Dedifferentiated amniotic fluid mesenchymal stem cell (primary cell): ENCODE data around the gene NDFIP1.

ENCODE experiments used
- DNase-seq: peaks from one replicate; pipeline ENCODE4 v3.0.0-alpha.2; 2016; ENCODE audit errors: extremely low spot score

NDFIP1 gene

DNA sequence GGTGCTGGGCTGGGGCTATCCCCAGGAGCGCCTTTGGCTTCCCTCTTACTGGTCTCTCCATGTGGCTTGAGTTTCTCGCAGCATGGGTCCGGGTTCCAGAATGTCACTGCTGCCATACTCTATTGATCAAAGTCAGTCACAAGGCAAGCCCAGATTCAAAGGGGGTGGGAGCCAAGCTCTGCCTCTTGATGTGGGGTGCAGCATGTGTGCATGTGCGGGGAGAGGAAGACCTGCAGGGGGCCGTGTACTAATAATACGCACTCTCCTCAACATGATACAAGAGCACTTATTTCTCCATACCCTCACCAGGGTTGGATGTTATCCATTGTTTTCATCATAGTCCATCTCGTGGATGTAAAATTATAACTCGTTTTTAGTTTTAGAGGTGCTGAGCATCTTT lies 81.2 kb downstream of the NDFIP1 start:
- DNase-seq, result no peak

DNA sequence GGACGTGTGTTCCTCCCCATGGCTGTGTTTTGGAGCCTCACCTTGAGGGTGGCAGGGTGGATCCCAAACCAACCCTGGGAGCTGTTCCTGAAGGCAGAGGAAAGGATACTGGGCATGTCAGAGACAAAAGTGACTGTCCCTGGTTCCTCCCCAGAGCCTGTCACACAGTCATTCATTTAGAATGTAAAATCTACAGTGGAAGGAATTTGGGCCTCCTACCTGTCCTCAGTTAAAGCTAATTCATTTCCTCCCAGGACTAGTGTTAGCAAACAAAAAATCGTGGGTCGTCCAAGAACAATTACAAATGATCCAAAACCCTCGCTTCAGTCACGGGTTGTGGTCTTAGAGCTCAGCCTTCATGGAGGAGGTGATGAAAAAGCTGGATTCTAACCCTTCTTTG lies 83.2 kb downstream of the NDFIP1 start:
- no peak for DNase-seq

DNA sequence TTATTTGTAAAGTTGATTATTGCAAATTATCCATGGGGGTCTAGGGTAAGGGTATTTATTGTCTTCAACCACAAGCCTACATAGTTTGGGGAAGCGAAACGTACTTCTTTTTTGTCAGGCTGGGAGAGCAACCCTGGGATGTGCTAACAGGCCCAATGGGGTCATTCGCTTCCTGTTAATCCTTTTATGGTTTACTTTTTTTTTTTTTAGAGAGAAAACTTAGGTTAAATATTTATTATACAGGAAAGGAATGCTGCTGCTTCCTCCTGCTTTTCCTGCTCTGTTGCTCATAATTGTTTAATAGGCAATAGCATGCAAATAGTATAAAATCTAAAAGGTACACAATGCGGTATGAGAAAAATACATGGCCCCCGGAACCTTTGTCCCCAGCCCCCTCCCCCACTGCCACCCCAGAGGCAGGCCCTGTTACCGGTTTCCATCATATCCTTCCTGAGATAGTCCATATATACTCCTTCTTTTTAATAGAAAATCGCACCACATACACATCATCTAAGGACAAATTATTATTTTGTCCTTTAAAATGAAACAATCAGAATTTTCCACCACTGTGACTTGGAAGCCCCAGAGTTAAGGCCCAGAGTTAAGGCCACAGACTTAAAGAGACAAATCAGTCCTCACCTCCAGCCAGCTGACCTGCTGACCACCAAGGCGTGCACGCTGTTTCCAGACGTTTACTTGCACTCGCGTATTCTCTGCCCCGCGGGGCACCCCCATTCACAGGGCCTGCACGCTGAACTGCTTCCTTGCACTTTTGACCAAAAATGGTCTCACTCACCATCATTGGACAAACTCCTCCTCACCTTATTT lies 83.9 kb downstream of the NDFIP1 start:
- no peak for DNase-seq

DNA sequence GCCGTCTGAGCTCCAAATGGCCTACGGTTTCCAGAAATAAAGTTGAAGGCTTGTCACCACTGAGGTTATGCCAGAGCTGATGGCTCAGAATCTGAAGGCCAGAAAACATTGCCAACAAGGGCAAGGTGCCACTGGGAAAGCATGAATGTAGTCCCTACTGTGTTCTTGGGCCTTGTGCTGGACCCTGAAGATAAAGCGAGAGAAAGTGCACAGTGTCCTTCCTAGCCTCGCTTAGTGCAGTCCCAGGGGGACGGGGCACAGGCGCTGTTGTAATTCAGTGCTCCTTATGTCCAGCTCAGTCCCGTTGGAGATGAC lies 84.5 kb downstream of the NDFIP1 start:
- no peak for DNase-seq

- DNase-seq, result no peak
These were observed 88.5 kb downstream of the NDFIP1 start for GRCh38 chr5:142197098-142197497.

DNA sequence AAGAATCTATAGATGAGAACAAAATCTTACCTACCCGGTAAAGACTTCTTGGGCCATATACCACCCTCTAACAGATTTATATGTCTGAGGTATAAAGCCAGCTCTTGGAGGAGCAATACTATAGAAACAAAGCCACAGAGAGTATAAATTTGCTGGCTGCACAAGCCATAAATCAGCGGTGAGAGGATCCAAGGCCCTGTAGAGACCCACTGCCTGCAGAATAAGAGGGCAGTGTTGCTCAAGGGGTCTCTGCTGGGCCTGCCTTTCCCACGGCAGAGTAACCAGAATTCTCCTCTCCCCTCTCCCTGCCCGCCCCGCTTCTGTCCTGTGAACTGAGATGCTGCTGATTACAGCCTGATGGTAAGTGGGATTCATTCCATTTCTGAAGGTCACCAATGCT lies 89.2 kb downstream of the NDFIP1 start:
- DNase-seq, result no peak

- DNase-seq, result no peak
These were observed 90.8 kb downstream of the NDFIP1 start for GRCh38 chr5:142199388-142199787.

GRCh38 chr5:142200387-142200786 lies 91.8 kb downstream of the NDFIP1 start:
- DNase-seq, result no peak

GRCh38 chr5:142201471-142201887 lies 92.9 kb downstream of the NDFIP1 start:
- DNase-seq, result peak; percentile 16

DNA sequence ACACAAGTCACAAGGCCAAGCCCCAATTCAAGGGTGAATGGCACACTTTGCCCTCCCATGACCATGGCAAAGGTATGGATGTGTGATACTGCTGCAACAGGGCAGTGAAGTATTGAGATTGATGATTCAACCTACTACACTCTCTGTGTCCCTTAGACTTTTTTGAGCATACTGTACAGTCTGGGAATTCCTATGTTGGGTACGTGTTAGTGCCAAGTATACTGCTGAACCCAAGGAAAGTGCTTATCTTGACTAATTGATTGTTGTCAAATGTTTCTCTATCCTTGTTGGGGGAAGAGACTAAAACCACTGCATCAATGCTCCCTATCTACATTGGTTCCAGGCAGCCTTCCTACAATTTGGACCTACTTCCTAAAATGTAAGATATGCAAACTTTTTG lies 93.7 kb downstream of the NDFIP1 start:
- no peak for DNase-seq
